ENCODE data around the gene DRD2. TPM values are rescaled to one million over a fixed set of nuclear protein-coding genes. Genes with fewer than 3 reads are reported as not detected.

Gene DRD2
- total and polyA plus RNA-seq, 12 donors: 0.01 to 0.09 TPM; not detected in 10

DNA sequence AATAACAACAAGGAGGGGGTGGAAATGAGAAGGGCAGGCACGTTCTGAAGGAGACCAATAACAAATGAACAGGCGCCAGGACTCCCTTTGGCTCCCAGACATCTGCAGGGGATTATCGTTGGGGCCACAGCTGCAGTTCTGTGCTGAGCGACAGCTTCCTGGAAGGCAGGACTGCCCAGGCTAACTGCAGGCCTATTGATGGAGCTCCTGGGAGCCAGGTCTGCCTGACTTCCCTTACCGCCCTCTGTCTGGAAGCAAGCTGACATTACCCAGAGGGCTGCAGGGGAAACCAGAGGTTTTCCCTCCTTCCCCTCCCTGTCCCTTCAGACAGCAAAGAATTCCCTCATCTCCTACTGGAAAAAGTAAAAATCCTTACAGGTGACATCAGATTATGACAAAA, 5.0 kb downstream of the DRD2 start:
- peaks cover 0 to 8% (median 5%) of the 10 kb centered on the region in 9 donors for H3K4me1 ChIP-seq
- intact Hi-C loops (cut with DNase I): no loop called here
- H3K27me3 ChIP-seq: peaks cover 0 to 88% (median 55%) of the 10 kb centered on the region in 7 donors
- no peaks in the 10 kb centered on the region for H3K9me3 ChIP-seq
- H3K27ac ChIP-seq: no peak overlapping the region
- ATAC-seq: no peak
- no peaks in the 10 kb centered on the region for H3K36me3 ChIP-seq
- WGBS, 2 donors: 25 to 28% methylated on average over 5 of the region's 5 CpGs
- TF ChIP-seq, protein P1, sequence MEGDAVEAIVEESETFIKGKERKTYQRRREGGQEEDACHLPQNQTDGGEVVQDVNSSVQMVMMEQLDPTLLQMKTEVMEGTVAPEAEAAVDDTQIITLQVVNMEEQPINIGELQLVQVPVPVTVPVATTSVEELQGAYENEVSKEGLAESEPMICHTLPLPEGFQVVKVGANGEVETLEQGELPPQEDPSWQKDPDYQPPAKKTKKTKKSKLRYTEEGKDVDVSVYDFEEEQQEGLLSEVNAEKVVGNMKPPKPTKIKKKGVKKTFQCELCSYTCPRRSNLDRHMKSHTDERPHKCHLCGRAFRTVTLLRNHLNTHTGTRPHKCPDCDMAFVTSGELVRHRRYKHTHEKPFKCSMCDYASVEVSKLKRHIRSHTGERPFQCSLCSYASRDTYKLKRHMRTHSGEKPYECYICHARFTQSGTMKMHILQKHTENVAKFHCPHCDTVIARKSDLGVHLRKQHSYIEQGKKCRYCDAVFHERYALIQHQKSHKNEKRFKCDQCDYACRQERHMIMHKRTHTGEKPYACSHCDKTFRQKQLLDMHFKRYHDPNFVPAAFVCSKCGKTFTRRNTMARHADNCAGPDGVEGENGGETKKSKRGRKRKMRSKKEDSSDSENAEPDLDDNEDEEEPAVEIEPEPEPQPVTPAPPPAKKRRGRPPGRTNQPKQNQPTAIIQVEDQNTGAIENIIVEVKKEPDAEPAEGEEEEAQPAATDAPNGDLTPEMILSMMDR (IDR thresholded peaks at IDR 0.05): no peak
- no peak for DNase-seq
- H3K4me3 ChIP-seq: no peak overlapping the region

DNA sequence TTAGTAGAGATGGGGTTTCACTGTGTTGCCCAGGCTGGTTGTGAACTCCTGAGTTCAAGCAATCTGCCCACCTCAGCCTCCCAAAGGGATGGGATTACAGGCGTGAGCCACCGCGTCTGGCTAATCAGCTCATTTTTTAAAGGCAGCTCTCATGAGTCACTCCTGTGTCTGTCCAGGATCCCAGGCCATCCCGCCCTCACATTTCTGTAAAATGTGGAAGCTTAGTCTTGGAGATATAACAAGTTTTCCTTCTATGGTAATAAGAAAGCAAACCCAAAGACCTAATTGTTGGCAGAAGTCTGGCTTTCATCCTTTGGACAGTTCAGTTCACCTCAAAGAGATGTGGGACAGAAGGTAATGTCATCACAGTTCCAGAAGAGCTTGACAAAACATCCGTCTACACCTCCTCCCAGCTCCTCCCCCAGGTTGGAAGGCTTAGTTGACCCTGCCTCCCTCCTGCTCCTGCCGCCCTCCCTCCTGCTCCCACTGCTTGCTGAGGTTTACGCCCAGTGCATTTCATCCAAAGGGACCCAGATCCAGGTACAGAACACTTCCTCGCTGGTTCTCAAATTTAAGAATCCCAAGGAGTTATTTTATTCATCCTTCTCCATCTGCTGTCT, 6.4 kb downstream of the DRD2 start:
- no peaks in the 10 kb centered on the region for H3K9me3 ChIP-seq
- H3K36me3 ChIP-seq: no peaks in the 10 kb centered on the region
- TF ChIP-seq, protein P1 (IDR thresholded peaks at IDR 0.05): no peak
- H3K27me3 ChIP-seq: peaks cover 0 to 77% (median 56%) of the 10 kb centered on the region in 7 donors
- DNase-seq (no peak), ATAC-seq (no peak)
- H3K4me3 ChIP-seq: no peak overlapping the region
- intact Hi-C loops (cut with DNase I): no loop called here
- 47 to 53% methylated on average over 8 of the region's 8 CpGs for WGBS, 2 donors
- no peaks in the 10 kb centered on the region for H3K4me1 ChIP-seq
- no peak overlapping the region for H3K27ac ChIP-seq

DNA sequence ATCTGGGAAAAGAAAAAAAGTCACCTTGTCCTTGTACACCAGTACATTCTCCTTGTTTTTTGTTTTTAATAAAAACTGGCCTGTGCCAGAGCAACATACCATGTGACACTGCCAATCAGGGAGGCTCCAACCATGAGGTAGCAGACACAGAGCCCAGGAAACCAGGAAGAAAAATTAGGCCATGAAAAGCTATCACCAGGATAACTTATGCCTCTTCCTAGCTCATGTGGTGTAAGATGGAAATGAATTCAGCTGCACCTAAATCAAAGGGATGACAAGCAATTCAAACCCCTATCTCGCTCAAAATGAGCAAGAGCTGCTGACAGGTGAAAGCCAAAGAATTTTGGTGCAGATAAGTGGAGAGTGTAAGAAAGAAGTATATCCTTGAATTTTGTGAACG, 7.7 kb downstream of the DRD2 start:
- WGBS, 2 donors: 45 to 48% methylated on average over 2 of the region's 2 CpGs
- H3K36me3 ChIP-seq: no peaks in the 10 kb centered on the region
- no peak for ATAC-seq
- H3K4me1 ChIP-seq: no peaks in the 10 kb centered on the region
- intact Hi-C loops (cut with DNase I): no loop called here
- peaks cover 0 to 73% (median 46%) of the 10 kb centered on the region in 7 donors for H3K27me3 ChIP-seq
- DNase-seq: no peak
- no peak overlapping the region for H3K4me3 ChIP-seq
- TF ChIP-seq, protein P1 (IDR thresholded peaks at IDR 0.05): no peak
- H3K9me3 ChIP-seq: no peaks in the 10 kb centered on the region
- no peak overlapping the region for H3K27ac ChIP-seq

GRCh38 chr11:113465786-113466185, 9.4 kb downstream of the DRD2 start:
- no peak overlapping the region for H3K4me3 ChIP-seq
- no peak for ATAC-seq

More at GRCh38 chr11:113465786-113466185, 9.4 kb downstream of the DRD2 start:
- 91 to 92% methylated on average over 3 of the region's 3 CpGs for WGBS, 2 donors
- TF ChIP-seq, protein P1 (IDR thresholded peaks at IDR 0.05): no peak
- Histone ChIP-seq H3K4me1 (no peaks in the 10 kb centered on the region), H3K36me3 (no peaks in the 10 kb centered on the region), H3K27ac (no peak overlapping the region), H3K9me3 (no peaks in the 10 kb centered on the region), H3K27me3 (peaks cover 0 to 64% (median 36%) of the 10 kb centered on the region in 7 donors)
- no peak for DNase-seq
- intact Hi-C loops (cut with DNase I): no loop called here

Data from heart right ventricle (tissue), 16 donors.